GM19193 (cell line): Measurements from ENCODE around the gene AMOTL1.

Experiments used
- POLR2A ChIP-seq: IDR thresholded peaks from 4 replicates; pipeline ENCODE4 v1.6.1; 2011; ENCODE audit not compliant: insufficient read depth, insufficient read length; ENCODE audit errors: extremely low read depth

Gene AMOTL1

DNA sequence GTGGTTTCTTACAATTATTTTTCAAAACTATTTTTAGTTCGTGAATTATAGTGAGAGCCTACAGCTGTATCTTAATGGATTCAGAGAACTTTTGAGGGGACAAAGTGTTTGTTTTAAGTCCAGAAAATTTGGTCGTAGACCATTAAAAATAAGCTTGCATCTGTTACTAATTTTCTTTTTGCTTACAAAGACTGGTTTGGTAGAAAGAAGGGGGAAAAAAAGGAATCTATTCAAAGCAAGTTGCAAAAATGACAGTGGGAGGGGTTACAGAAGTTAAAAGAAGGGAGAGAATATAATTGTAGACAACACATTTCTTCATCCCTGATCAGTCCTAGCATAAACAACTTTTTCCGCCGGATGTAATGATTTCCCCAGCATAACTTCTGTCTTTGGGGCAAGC lies 72.1 kb downstream of the AMOTL1 start:
- no peak for TF ChIP-seq POLR2A

DNA sequence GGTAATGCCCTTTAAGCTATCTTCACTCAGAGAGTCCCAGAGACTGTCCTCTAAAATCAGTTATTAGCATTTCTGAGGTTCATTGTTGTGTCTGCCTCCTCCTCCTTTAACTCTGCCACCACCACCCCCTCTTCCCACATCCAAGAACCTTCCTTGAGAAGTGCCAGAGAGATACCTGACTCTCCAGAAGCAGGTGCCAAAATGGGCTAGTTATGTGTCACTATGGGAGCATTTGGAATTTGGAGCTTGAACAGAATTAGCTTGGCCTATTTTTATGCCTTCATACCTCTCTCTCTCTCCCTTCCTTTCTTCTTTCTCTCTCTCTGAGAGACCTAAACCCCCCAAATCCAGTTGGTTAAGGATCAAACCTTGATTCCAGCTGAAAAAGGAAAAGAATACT lies 75.9 kb downstream of the AMOTL1 start:
- no peak for TF ChIP-seq POLR2A

DNA sequence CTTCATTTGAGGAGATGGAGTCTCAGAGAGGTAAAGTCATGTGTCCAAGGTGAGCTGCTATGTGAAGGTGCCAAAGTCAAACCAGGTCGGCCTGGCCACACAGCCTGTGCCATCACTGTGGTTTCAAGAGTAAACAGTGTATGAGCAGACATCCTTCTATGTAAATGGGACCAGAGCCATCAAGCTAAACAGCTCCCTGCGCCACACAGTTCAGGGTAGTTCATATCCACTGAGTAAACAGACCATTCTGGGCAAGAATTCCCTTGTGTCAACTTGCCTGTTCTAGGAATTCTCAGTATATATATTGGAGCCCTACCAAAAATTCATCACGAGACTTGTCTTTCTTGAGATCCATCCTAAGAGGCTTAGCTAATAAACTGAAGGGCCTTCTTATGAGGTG lies 77.5 kb downstream of the AMOTL1 start:
- no peak for TF ChIP-seq POLR2A

DNA sequence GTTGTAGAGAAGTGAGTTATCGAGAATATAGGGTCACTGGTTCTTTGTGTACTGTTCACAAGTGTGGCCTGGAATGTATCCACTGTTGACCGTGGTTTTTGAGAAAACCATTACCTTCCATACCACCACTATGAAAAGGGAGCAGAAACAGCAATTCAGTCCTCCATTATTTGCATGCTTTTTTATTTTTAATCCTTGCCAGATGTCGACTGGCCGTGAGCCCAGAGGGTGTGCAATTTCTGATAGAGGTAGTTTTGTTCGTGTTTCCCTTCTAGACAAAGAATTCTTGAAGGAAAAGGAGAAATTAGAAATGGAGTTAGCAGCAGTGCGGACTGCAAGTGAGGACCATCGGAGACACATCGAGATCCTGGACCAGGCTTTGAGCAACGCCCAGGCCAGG lies 81.7 kb downstream of the AMOTL1 start:
- no peak for TF ChIP-seq POLR2A

DNA sequence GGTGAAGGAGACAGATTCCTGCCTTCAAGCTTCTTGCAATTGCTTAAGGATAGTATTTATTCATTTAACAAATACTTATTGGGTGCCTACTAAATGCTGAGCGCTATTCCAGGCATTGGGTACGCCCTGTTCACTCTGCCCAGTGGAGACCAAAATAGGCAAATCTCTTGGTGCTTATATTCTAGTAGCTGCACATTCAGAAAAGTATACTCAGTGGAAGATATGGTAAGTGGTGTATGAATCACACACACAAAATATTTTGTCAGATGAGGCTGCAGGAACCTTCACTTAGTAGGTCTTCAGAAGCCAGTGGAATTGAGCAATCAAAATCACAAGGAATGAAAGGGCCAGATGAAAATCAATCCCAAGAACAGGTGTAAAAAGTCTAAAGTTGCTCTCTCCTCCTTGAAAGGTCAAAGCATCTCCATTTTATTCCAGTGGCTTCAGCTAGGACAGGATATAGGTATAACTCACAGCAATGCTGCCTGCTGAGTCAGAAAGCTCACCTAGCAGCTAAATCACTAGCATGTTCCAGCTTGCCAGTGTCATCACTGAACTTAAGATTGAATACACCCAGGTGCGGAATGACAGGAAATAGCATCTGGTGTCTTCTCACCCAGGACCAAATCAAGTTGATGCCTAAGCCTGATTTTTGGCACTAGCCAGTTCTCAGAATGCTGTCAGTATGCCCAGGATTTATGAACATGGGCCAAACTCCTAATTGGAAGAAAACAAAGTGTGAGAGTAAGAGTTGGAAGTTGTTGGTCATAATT lies 83.9 kb downstream of the AMOTL1 start:
- no peak for TF ChIP-seq POLR2A

DNA sequence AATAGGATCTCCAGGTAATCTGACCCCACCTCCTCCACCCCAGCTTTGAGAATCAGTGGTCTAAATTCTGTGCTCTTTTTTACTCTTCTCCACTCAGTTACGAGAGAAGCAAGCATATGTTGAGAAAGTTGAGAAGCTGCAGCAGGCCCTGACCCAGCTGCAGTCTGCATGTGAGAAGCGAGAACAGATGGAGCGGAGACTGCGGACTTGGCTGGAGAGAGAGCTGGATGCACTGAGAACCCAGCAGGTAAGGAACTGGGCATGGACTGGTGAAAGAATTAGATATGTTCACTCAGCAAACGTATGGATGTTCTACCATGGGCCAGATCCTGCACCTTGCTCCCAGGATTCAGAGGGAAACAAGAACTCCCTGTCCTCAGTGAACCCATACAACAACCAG lies 85.7 kb downstream of the AMOTL1 start:
- TF ChIP-seq POLR2A = no peak

DNA sequence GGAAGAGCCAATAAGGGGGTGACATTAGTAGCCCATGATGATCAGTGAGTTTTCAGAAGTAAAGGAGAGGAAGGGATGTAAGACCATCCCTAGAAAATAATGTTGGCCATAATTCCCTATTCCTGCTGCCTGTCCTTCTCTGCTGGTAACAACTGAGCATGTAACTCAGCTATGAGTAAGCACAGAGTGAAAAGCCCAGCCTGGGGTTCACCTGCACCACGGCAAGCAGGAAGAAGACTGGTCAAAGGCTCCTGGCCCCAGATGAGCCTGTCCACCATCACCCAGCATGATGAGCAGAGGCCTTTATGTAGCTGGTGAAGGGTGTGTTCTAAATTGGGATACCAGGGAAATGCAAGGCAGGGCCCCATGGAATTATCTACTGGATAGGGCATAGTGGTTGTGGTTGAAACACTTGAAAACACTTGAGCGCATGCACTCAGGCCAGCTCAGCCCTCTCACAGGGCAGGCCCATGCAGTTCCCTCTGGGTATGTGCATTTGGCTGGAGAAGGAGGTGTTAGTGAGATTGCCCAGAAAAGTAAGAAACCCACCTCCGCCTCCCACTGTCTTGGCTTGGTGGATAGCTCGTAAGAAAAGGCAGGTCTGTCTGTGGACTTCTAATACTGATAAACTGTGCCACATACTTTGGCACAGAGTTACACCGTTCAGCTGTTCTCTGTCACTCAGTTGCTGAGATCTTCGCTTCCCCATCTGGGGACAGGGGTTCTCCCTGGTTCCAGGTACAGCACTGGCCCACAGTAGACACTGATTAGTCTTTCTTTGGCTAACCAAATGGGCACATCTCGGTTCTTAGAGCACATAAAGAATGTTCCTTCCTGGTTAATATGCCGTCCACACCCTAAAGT lies 86.8 kb downstream of the AMOTL1 start:
- no peak for TF ChIP-seq POLR2A

DNA sequence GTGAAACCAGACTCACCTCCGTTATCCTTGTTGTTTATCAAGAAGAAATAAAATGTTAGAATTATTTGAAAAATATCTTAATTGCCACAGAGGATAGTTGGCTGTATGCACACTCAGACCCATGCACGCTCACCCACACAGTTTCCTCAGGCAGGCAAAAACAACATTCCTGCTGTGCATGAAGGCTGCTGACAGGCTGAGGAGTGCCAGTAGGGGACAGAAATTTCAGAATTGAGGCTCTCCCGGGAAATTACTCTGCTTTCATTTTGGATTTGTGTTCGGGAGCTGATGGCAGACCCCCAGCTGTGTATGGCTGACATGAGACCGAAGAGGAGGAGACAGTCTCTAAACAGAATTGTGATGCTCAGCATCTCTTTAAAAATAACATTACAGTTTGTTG lies 87.5 kb downstream of the AMOTL1 start:
- no peak for TF ChIP-seq POLR2A

DNA sequence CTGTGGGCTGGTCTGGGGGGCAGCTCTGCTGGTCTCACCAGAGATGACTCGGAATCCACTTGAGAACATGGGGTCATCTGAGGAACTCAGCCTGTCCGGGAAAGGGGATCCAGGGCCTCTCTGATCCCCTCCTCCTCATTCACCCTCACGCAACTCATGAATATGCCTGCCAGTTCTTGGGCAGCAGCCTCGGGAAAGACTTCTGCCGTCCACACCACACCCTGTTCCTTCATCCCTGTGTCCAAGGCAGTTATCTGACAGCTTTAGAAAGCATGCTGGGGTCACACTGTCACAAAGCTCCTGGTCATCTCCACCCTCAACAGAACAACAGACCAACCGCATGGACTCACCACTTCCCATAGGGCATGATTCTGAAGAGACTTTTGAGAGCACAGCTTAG lies 88.3 kb downstream of the AMOTL1 start:
- no peak for TF ChIP-seq POLR2A

DNA sequence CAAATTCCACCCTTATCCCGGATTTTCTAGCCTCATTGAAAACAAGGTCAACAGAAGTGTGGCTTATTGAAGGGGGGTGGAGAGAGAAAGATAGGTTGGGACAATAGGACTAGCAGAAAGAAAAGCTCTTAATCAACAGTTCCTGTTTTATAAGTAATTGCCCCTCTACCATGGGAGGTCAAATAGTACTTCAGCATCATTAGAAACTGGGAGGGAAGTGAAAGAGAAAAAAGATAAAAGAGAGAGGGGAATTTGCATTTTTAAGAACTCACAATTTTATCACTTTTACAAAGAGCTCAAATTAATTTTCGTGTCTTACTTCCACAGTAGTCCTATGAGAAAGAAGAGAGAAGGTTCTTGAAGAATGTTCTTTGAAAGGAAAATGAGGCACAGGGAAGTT lies 89.2 kb downstream of the AMOTL1 start:
- TF ChIP-seq POLR2A = no peak

DNA sequence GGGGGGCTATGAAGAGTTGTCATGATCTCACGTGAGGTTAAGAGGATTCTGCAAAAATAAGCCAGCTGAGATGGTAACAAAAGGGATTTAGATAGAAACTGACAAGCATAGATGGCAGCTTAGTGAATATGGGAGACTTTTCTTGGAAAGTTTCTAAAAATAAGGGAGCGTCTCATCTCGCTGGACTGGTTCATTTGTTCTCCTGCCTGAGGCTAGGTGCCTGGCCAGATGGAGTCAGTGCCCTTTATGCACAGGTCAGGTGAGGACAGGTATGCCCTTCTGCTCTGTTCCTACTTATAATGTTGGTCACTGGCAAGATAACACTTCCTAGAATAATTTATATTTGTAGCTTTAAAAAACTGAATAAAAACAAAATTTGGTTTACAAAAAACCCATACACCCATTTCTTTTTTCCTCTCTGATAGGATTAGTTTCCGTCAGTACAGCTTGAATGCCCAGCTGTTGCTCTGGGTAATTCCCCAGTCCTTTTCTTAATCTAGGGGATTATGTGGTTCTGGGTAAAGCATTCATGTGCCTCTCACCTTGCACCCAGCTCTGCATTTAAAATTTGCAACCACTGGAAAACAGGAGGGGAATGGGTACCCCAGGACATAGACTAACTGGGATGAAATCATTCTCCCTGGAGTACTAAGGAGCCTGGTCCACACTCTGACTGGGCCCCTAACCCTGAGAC lies 90.0 kb downstream of the AMOTL1 start:
- TF ChIP-seq POLR2A = no peak

DNA sequence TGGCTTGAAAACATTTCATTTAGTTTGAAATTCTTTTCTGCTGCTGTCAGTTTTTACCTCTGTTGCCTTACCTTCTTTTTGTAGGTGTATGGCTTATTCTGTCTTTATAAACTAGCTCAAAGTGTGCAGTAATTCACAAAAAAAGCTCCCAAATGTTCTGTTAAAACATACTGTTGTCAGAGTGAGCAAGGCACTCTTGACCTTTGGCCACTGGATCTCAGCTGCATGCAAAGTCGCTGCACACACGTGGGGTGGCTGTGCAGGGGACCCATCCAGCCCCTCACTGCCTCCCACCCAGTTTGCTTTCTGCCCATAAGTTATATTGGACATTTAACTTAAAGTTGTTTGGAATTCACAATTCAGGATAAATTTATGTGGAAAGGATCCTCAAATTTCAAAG lies 92.2 kb downstream of the AMOTL1 start:
- TF ChIP-seq POLR2A = no peak

DNA sequence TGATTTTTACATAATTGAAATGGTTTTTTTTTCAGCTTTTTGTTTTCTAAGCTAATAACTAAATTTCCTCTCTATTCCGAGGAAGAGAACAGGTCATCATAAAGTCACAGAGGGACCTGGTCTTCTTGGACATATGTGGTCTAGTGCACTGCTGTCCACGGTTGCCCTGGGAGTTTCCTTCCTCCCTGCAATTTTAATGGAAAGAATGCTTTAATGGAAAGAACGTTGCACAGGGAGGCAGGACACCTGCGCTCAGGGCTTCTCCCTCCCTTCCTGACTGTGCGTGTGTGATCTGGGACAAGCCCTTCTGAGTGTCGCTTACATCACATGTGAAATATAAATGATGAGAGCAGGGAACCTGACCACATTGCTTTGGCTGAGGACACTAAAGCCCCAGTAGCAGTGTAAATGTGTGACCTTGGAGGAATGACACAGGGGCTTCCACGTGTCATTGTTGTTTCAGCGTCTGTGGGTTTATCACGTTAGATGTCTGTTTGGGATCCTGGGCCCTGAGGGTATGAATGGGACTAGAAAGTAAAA lies 93.2 kb downstream of the AMOTL1 start:
- no peak for TF ChIP-seq POLR2A

DNA sequence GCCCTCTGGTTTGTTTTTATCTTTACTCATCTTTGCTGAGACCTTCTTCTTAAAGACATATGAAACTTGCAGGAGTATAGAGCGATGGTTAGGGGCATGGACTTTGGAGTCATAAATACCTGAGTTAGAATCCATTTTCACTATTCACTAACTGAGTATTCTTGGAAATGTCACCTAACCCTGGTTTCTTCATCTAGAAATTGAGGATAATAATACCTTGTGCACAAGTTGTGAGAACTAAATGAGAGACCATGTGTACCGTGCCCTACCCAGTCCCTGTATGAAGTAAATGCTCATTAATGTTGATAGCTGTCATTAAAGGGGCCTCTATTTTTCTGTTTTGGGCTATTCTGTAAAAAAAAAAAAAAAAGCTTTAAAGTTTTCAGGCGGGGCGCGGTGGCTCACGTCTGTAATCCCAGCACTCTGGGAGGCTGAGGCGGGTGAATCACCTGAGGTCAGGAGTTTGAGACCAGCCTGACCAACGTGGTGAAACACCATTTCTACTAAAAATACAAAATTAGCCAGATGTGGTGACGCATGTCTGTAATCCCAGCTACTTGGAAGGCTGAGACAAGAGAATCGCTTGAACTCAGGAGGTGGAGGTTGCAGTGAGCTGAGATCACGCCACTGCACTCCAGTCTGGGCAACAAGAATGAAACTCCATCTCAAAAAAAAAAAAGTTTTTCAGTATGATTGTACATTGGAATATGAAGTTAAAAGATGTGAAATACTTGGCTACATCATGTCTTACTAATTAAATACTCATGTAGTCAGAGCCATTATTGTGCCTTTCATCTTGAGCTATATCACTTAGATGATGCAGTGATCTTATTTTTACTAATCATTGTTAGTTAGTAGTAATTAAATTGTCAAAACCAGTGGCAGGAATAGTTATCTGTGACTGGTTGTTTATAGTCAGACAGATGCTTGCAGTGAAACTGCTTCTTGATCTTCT lies 95.0 kb downstream of the AMOTL1 start:
- no peak for TF ChIP-seq POLR2A
